ENCODE results near the gene KDM6A. TPM values are rescaled to one million over a fixed set of nuclear protein-coding genes. Genes with fewer than 3 reads are reported as not detected.

The KDM6A gene
- total and polyA plus RNA-seq, 9 of the 15 experiments (the other 6 are each of a cell fraction or from before 2014, with no cell fraction given): 8.4 to 34.3 (median 22.9) TPM

DNA sequence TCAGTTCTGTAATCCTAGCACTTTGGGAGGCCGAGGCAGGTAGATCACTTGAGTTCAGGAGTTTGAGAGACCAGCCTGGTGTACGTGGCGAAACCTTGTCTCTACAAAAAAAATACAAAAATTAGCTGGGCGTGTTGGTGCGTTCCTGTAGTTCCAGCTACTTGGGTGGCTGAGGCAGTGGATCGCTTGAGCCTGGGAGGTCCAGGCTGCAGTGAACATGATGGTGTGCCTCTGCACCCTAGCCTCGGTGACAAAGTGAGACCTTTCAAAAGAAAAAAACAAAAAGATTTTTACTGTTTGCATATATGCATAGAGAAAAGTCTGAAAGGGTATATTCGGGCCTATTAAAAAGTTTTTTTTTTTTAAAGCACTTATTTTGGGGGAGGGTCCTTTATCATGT is 76.1 kb downstream of the KDM6A start (continued):
- TF ChIP-seq, protein P1, sequence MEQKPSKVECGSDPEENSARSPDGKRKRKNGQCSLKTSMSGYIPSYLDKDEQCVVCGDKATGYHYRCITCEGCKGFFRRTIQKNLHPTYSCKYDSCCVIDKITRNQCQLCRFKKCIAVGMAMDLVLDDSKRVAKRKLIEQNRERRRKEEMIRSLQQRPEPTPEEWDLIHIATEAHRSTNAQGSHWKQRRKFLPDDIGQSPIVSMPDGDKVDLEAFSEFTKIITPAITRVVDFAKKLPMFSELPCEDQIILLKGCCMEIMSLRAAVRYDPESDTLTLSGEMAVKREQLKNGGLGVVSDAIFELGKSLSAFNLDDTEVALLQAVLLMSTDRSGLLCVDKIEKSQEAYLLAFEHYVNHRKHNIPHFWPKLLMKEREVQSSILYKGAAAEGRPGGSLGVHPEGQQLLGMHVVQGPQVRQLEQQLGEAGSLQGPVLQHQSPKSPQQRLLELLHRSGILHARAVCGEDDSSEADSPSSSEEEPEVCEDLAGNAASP (IDR thresholded peaks at IDR 0.05): no peak
- TF ChIP-seq, protein P2, sequence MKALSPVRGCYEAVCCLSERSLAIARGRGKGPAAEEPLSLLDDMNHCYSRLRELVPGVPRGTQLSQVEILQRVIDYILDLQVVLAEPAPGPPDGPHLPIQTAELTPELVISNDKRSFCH (CRISPR knock-in tag; IDR thresholded peaks at IDR 0.05): no peak
- TF ChIP-seq, protein P2 (tag; IDR thresholded peaks at IDR 0.05): no peak
- TF ChIP-seq, protein P3, sequence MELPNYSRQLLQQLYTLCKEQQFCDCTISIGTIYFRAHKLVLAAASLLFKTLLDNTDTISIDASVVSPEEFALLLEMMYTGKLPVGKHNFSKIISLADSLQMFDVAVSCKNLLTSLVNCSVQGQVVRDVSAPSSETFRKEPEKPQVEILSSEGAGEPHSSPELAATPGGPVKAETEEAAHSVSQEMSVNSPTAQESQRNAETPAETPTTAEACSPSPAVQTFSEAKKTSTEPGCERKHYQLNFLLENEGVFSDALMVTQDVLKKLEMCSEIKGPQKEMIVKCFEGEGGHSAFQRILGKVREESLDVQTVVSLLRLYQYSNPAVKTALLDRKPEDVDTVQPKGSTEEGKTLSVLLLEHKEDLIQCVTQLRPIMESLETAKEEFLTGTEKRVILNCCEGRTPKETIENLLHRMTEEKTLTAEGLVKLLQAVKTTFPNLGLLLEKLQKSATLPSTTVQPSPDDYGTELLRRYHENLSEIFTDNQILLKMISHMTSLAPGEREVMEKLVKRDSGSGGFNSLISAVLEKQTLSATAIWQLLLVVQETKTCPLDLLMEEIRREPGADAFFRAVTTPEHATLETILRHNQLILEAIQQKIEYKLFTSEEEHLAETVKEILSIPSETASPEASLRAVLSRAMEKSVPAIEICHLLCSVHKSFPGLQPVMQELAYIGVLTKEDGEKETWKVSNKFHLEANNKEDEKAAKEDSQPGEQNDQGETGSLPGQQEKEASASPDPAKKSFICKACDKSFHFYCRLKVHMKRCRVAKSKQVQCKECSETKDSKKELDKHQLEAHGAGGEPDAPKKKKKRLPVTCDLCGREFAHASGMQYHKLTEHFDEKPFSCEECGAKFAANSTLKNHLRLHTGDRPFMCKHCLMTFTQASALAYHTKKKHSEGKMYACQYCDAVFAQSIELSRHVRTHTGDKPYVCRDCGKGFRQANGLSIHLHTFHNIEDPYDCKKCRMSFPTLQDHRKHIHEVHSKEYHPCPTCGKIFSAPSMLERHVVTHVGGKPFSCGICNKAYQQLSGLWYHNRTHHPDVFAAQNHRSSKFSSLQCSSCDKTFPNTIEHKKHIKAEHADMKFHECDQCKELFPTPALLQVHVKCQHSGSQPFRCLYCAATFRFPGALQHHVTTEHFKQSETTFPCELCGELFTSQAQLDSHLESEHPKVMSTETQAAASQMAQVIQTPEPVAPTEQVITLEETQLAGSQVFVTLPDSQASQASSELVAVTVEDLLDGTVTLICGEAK (IDR thresholded peaks at IDR 0.05): no peak
- TF ChIP-seq, protein P3 (CRISPR knock-in tag; IDR thresholded peaks at IDR 0.05): no peak
- TF ChIP-seq, protein P4, sequence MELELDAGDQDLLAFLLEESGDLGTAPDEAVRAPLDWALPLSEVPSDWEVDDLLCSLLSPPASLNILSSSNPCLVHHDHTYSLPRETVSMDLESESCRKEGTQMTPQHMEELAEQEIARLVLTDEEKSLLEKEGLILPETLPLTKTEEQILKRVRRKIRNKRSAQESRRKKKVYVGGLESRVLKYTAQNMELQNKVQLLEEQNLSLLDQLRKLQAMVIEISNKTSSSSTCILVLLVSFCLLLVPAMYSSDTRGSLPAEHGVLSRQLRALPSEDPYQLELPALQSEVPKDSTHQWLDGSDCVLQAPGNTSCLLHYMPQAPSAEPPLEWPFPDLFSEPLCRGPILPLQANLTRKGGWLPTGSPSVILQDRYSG (tag; conservative IDR thresholded peaks at IDR 0.05; ENCODE audit: low read depth): no peak
- no peak for TF ChIP-seq DMBX1 (CRISPR knock-in tag; IDR thresholded peaks at IDR 0.05; ENCODE audit: borderline replicate concordance)
- TF ChIP-seq, protein P5, sequence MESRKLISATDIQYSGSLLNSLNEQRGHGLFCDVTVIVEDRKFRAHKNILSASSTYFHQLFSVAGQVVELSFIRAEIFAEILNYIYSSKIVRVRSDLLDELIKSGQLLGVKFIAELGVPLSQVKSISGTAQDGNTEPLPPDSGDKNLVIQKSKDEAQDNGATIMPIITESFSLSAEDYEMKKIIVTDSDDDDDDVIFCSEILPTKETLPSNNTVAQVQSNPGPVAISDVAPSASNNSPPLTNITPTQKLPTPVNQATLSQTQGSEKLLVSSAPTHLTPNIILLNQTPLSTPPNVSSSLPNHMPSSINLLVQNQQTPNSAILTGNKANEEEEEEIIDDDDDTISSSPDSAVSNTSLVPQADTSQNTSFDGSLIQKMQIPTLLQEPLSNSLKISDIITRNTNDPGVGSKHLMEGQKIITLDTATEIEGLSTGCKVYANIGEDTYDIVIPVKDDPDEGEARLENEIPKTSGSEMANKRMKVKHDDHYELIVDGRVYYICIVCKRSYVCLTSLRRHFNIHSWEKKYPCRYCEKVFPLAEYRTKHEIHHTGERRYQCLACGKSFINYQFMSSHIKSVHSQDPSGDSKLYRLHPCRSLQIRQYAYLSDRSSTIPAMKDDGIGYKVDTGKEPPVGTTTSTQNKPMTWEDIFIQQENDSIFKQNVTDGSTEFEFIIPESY (CRISPR knock-in tag; IDR thresholded peaks at IDR 0.05): no peak
- no peak for TF ChIP-seq FOXJ2 (tag; IDR thresholded peaks at IDR 0.05)
- TF ChIP-seq DACH1 (IDR thresholded peaks at IDR 0.05; ENCODE audit: partially characterized antibody): no peak
- TF ChIP-seq, protein P6, sequence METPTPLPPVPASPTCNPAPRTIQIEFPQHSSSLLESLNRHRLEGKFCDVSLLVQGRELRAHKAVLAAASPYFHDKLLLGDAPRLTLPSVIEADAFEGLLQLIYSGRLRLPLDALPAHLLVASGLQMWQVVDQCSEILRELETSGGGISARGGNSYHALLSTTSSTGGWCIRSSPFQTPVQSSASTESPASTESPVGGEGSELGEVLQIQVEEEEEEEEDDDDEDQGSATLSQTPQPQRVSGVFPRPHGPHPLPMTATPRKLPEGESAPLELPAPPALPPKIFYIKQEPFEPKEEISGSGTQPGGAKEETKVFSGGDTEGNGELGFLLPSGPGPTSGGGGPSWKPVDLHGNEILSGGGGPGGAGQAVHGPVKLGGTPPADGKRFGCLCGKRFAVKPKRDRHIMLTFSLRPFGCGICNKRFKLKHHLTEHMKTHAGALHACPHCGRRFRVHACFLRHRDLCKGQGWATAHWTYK (CRISPR knock-in tag; IDR thresholded peaks at IDR 0.05): no peak
- TF ChIP-seq GTF2F1 (IDR thresholded peaks at IDR 0.05; ENCODE audit: low read depth, low read length): no peak
